Bronchial epithelial cell (primary cell): ENCODE measurements around the gene ANKRD62. TPM values are rescaled to one million over a fixed set of nuclear protein-coding genes. Genes with fewer than 3 reads are reported as not detected.

Experiments used
- DNase-seq: peaks from one replicate; pipeline ENCODE4 v3.0.0-alpha.2; 2010; ENCODE audit warnings: low read depth
- FAIRE-seq: peaks from 2 replicates; lab custom pipeline; 2011; peaks lifted over from hg19 to GRCh38; lab: Jason Lieb, UNC
- H3K27me3 ChIP-seq: 2 replicates; pipeline ENCODE4 v1.5.1; 2011; ENCODE audit warnings: low read length; ENCODE audit not compliant: control insufficient read depth, insufficient read depth
- H3K36me3 ChIP-seq: 2 replicates; pipeline ENCODE4 v1.5.1; 2011; ENCODE audit warnings: low read length; ENCODE audit not compliant: control insufficient read depth, insufficient read depth
- H3K4me3 ChIP-seq: 2 replicates; pipeline ENCODE4 v1.5.1; 2011; ENCODE audit warnings: mild to moderate bottlenecking, low read depth, low read length, control low read depth
- CTCF ChIP-seq: IDR thresholded peaks from 2 replicates; pipeline ENCODE4 v1.5.1; 2011; ENCODE audit warnings: mild to moderate bottlenecking, moderate library complexity, low read length, control low read depth, inconsistent platforms; ENCODE audit not compliant: insufficient read depth, severe bottlenecking
- total RNA-seq: library from RNA; depleted of rRNA; stranded (reverse); fragments of >200 nt; gene quantifications from 2 replicates; pipeline ENCODE4 v1.2.1, GENCODE V29; 2014

The ANKRD62 gene
- total RNA-seq, 1 donor from 2014 or later = under 0.01 TPM

GRCh38 chr18:12056884-12057402 lies 36.7 kb upstream of the ANKRD62 start:
- no peak for DNase-seq

GRCh38 chr18:12057419-12058039 lies 36.1 kb upstream of the ANKRD62 start:
- FAIRE-seq = no peak
- TF ChIP-seq CTCF = no peak
- Histone ChIP-seq H3K36me3 (no peaks in the 10 kb centered on the region), H3K4me3 (no peak overlapping the region), H3K27me3 (no peaks in the 10 kb centered on the region)
- DNase-seq = no peak

More at GRCh38 chr18:12056884-12057402, 36.7 kb upstream of the ANKRD62 start:
- Histone ChIP-seq H3K36me3 (no peaks in the 10 kb centered on the region), H3K4me3 (no peak overlapping the region), H3K27me3 (no peaks in the 10 kb centered on the region)
- FAIRE-seq = no peak
- TF ChIP-seq CTCF = no peak

GRCh38 chr18:12059334-12060181 lies 34.1 kb upstream of the ANKRD62 start:
- FAIRE-seq = no peak
- DNase-seq = no peak
- TF ChIP-seq CTCF = no peak
- H3K4me3 ChIP-seq = no peak overlapping the region
- H3K36me3 ChIP-seq = no peaks in the 10 kb centered on the region
- H3K27me3 ChIP-seq = no peaks in the 10 kb centered on the region

- H3K4me3 ChIP-seq = no peak overlapping the region
- TF ChIP-seq CTCF = no peak
- no peaks in the 10 kb centered on the region for H3K27me3 ChIP-seq
- DNase-seq = no peak
- no peak for FAIRE-seq
- no peaks in the 10 kb centered on the region for H3K36me3 ChIP-seq
Measured at GRCh38 chr18:12060182-12060870, 33.3 kb upstream of the ANKRD62 start.

GRCh38 chr18:12061685-12062084 lies 32.0 kb upstream of the ANKRD62 start:
- no peak for DNase-seq
- no peak for TF ChIP-seq CTCF
- no peaks in the 10 kb centered on the region for H3K27me3 ChIP-seq
- H3K4me3 ChIP-seq = no peak overlapping the region
- H3K36me3 ChIP-seq = no peaks in the 10 kb centered on the region
- no peak for FAIRE-seq
